Activated CD8-positive, alpha-beta memory T cell treated with anti-CD3 and anti-CD28 coated beads for 48 hours (primary cell): ENCODE results near the gene TBL3.
A peak's percentile ranks its signal among the peaks of the same experiment; 100 is the strongest.

Experiments used
- DNase-seq, 3 experiments: peaks; one replicate each; pipeline ENCODE4 v3.0.0-alpha.2; 2020; ENCODE audit warnings: low read depth in 2 of 3, low spot score in 2 of 3

Gene TBL3

DNA sequence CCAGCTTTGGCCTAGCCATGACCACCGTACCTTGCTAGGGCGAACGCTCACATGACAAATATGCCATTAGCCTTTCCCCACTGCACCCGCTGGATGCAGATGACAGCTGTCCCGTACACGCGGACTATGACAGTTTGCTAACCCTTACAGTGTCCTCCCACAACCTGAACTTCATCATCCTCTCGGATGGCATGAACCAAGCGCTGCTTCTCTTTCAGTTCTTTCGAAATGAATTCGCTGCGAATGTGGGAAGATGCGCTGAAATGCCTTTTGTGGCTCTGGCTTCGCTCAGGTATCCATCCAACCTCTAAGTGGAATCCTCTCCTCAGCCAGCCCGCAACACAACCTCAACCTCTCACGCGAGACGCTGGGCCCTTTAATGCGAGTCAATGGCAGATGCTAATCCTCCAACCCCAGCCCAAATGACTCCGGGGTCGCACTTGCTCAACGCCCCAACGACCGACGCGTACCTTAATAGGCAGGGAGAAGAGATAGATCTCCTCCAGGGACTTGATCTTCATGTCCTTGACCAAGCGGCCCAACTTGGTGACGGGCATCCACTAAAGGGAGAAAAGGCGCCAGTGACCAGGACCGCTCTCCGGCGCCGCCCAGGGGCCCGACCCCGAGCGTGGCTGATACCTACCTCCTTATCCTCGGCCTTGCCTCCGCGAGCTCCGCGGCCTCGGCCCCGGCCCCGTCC lies 7.9 kb upstream of the TBL3 start:
- no peak for DNase-seq

DNA sequence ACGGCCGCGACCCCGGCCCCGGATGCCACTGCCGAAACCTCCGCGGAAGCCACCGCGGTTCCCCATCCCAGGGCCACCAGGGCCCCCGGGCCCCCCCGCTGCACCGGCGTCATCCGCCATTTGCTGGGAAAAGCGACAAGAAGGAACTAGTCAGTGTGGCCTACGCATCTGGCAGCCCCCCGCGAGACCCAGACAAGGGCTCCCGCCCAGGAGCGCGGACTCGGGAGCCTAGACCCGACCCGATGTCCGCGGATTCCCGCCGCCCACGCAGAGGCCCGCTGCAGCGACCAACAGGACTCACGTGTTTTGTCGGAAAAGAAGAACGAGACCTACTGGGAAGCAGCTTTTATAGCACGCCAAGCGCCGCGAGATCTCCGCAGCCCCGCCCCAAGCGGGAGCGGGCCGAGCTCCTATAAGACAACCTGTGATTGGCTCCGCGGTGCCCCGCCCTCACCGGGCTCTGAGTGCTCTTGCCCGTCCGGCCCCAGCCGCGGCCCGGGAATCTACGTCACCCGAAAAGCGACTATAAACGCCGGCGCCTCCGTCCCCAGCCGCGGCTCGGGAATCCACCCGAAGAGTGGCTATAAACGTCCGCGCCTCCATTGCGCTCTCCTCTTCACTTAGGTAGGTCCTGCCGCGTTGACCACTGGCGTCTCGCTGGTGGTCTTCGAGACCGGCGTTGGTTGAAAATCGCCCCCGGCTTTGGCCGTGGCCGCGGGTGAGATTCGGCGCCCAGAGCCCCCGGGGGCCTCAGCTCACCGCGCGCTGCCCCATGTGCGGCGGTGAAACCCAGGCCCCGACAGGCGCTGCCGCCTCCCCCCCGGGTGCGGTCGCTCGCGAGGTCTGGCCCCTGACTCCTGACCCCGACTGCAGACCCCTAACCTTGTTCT lies 7.1 kb upstream of the TBL3 start, which contains the start of gene RPS2:
Gene RPS2, minus strand, starts transcription at position 321 of the 890 bp plus-strand sequence. Its CDS starts 201 bp downstream, at position 120.
- DNase-seq, result peak; percentile 92 to 95 (median 95)

DNA sequence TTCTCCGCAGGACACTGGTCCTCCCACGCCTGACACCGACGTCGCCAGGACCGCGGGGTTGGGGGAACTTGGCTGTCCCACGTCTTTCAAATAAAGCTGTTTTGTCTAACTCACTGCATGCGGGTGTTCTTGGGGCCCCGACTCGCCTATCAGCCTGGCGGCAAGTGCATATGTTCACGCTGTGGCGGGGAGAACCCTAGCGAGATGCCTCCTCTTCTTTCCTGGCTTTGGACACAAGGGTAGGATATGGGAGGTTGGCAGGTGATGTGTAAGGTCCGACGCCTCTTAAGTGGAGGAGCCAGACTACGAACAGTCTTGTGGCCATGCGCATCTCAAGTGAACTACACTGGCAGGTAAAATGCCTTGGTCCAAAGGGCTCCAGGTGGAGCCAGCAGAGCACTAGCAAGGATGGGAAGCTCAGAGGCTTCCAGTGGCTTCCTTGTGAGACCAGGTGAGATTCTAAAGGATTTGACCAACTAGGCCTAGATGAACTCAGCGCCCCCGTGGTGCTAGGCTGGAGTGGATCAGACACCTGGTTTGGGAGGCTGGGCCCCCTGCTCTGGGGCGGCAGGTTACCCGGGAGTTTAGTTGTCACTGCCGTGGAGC lies 6.4 kb upstream of the TBL3 start:
- DNase-seq, result no peak

DNA sequence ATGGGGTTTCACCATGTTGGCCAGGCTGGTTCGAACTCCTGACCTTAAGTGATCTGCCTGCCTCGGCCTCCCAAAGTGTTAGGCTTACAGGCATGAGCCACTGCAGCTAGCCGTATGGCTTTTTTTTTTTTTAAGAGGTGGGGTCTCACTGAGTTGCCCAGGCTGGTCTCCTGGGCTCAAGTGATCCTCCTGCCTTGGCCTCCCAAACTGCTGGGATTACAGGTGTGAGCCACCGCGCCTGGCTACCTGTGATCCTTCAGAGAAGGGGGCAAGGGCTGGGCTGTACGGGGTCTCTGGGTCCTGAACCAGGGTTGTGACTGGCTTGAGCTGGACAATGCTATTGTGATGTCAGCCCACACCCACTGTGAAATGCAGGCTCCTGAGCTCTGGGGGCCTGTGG lies 5.4 kb upstream of the TBL3 start, which contains the start of gene RNF151:
Gene RNF151, plus strand, starts transcription at position 397 of the 400 bp plus-strand sequence. CDS start 26 bp downstream, outside the sequence.
- no peak for DNase-seq

DNA sequence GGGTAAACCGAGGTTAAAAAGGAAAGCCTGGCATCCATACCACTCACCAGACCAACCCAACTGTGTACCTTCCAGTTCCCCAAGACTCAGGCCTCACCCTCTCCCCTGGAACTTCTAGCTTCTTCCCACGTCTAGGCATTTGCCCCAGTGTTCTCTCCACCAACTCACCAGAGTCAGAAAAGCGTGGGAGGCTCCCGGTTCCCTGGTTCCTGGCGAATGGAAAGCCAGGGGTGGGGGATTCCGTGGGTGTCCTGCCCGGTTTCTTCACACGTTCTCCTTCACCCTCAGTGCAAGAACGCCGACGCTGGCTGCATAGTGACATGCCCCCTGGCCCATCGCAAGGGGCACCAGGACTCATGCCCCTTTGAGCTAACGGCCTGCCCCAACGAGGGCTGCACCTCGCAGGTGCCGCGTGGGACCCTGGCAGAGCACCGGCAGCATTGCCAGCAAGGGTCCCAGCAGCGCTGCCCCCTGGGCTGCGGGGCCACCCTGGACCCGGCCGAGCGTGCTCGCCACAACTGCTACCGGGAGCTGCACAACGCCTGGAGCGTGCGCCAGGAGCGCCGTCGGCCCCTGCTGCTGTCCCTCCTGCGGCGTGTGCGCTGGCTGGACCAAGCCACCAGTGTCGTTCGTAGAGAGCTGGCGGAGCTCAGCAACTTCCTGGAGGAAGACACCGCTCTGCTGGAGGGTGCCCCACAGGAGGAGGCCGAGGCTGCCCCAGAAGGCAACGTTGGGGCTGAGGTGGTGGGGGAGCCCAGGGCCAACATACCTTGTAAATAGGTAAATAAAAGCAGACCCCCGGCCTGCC lies 3.5 kb upstream of the TBL3 start:
- DNase-seq, result no peak

DNA sequence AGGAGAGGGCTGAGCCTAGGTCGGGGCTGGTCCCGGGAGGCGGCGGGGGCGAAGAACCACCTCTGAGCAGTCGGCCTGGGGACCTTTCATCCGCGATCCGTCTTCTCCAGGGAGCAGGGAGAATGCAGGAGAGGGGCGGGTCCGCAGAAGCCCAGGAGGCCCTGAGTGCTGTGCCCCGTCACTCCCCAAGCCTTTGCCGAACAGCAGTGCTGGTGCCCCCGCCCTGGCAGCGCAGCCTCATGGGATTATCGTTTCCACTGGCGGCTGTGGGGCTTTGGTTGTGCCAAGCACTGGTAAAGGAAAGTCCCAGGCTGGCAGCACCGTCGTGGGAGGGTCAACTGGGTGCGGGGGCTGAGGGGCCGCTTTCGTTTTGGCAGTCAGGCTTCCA lies 631 bp downstream of the TBL3 start:
- DNase-seq, result no peak

DNA sequence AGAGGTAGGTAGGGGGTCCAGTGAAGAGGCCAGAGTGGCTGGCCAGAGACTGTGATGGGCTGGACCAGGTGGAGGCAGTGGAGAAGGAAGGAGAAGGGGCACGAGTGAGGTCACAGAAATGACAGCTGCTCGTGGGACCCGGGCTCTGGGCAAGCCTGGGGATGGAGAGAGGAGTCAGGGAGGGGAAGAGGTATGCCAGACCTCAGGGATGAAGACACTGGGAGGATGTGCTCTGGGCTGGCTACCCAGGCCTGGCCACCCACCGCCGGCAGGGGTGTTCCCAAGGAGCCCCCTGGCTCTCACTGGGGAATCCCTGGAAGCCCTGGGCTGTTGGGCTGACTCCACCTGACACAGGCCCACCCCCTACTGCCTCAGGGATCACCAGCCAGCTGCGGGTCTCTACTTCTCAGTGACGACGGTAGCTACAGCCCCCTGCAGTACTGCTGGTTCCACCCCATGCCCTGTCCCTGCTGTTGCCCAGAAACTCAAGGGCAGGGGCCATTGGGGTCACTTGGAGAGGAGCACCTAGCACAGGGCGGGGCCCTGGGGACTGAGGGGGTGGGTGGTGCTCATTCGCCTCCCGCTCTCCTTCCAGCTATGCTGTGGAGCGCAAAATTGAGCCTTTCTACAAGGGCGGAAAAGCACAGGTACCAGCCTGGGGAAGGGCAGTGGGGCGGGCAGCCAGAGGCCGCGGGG lies 1.8 kb downstream of the TBL3 start:
- DNase-seq, result no peak

DNA sequence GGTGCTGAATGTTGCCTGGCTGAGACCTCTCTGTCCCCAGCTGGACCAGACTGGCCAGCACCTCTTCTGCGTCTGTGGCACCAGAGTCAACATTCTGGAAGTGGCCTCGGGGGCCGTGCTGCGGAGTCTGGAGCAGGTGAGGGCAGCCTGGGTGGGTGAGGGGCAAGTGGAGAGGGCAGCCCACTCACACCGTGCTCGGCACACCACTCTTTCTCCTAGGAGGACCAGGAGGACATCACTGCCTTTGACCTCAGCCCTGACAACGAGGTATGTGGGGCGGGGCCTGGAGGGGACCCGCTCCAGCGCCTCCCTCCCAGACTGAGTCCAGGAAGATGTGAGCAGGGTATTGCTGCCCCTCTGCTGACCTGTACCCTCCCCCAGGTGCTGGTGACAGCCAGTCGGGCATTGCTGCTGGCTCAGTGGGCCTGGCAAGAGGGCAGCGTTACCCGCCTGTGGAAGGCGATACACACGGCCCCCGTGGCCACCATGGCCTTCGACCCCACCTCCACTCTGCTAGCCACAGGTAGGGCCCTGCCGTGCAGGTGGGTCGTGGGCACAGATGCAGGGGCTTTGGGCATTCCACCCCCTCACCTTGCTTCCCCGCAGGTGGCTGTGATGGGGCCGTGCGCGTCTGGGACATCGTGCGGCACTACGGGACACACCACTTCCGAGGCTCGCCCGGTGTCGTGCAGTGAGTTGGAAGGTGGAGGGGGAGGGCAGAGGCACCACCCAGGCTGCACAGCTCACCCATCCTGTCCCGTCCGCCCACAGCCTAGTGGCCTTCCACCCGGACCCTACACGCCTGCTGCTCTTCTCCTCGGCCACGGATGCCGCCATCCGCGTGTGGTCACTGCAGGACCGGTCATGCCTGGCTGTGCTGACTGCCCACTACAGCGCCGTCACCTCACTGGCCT lies 2.6 kb downstream of the TBL3 start:
- no peak for DNase-seq

DNA sequence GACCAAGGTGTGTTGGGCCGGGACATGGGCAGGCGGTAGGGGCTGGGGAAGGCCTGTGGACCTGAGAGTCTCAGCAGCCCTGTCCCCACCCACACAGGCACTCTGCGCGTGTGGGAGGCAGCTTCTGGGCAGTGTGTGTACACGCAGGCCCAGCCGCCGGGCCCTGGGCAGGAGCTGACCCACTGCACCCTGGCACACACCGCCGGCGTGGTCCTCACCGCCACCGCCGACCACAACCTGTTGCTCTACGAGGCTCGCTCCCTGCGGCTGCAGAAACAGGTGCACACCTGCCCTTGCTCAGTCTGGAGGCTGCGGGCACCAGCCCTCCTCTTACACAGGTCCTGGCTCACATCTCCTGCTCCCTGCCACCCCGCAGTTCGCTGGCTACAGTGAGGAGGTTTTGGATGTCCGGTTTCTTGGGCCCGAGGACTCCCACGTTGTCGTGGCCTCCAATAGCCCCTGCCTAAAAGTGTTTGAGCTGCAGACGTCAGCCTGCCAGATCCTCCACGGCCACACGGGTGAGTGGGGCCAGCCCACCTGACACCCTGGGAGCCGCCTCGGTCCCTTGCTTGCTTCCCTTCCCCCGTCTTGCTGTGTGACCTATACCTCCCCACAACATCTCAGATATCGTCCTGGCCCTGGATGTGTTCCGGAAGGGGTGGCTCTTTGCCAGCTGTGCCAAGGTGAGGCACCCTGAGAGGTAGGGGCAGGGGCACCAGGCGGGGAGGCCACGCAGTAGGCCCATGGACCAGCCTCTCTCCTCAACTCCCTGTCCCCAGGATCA lies 3.8 kb downstream of the TBL3 start:
- DNase-seq, result no peak

DNA sequence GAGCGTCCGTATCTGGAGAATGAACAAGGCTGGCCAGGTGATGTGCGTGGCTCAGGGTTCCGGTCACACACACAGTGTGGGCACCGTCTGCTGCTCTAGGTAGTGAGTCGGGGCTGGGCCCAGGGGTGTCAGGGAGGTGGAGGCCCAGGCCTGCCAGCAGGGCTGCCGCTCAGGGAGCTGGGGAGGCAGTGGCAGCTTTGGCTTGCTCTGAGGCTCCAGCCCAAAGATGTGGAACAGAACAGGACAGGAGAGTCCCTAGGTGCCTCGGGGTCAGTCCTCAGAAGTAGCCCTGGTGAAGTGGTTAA lies 4.3 kb downstream of the TBL3 start:
- no peak for DNase-seq

DNA sequence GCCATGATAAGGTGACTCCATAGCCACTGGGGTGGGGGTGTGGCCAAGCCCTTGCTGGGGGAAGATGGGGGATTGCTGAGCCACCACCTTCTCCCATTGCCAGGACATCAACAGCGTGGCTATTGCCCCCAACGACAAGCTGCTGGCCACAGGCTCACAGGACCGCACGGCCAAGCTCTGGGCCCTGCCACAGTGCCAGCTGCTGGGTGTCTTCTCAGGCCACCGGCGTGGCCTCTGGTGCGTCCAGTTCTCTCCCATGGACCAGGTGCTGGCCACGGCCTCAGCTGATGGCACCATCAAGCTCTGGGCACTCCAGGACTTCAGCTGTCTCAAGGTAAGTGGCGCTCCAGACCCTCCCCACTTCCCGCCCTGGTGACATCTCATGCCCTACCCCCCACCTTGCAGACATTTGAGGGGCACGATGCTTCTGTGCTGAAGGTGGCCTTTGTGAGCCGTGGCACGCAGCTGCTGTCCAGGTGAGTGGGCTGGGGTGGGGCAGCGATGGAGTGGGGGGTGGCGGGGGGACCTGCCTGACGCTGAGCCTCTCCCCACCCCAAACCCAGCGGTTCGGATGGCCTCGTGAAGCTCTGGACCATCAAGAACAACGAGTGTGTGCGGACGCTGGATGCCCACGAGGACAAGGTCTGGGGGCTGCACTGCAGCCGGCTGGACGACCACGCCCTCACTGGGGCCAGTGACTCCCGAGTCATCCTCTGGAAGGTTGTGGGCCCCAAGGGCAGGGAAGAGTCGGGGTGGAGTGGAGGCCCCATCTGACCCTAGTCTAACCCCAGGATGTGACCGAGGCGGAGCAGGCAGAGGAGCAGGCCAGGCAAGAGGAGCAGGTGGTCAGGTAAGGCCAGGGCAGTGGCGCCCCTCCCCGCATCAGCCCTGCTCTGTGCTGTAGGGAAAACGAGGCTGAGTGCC lies 5.4 kb downstream of the TBL3 start:
- DNase-seq, result no peak

DNA sequence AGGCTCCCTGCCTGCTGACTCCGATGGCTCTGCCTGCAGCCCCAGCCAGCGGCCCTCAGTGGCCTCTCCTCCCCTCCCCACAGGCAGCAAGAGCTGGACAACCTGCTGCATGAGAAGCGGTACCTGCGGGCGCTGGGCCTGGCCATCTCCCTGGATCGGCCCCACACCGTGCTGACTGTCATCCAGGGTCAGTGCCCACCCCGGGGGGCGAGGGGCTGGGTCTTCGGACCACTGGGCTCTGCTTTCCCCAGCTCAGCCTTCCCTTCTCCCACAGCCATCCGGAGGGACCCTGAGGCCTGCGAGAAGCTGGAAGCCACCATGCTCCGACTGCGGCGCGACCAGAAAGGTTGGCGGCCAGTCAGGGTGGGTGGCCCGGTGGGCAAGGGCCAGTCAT lies 6.0 kb downstream of the TBL3 start:
- DNase-seq, result no peak

DNA sequence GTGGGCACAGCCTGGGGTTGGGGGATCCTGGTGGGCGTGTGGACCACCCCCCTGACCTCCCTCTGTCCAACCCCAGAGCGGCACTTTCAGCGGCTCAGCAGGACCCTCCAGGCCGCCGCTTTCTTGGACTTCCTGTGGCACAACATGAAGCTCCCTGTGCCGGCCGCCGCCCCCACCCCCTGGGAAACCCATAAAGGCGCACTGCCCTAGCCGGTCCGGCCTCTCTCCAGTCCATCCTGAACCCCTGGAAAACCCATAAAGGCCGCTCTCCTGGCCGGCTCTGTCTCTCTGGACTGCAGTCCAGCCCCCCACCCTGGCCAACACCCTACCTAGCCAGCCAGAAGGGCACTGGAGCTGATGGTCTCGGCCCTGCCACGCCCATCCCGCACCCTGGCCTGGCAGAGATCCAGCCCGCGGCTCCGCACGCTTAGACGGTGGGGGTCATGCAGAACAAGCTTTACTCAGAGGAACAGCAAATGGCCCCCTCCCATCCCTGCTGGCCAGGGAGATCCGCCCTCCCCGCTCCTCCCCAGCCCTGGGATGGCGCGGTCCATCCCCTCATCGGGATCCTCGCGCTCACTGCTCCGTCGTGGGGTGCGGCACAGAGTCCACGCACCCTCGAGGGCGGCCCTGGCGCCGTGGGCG lies 6.7 kb downstream of the TBL3 start:
- no peak for DNase-seq

DNA sequence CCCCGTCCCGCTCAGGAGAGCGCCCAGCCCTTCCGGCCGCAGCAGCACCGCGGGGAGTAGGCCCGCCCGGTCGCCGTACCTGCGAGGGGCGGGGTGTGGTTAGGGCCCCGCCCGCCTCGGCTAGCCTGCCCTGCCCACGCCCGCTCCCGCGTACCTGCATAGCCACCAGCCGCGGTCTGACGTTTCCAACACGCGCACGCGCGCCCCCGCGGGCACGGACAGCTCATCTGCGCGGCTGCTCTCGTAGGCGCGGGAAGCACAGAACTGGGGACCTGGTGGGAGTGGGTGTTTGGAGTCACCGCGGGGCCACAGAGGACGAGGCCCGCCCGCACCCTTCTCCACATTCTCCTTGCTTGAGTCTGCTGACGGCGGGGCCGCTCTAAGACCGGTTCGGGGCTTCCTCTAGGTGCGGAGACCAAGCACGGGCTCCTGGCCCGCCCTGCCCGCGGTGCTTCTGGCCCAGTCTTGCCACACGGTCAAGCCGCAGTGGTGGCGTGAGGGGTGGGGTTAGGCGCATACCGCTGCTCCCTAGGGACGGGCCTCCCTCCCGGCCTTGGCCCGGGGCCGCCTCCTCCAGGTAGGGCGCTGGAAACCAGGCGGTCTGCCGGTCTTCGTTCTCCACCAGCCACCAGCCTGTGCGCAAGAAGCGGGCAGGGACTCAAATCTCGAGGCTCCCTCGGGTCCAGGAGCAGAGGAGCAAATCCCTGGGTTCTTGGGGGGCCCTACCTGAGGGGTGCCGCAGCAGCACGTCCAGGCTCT lies 7.6 kb downstream of the TBL3 start:
- DNase-seq, result no peak

DNA sequence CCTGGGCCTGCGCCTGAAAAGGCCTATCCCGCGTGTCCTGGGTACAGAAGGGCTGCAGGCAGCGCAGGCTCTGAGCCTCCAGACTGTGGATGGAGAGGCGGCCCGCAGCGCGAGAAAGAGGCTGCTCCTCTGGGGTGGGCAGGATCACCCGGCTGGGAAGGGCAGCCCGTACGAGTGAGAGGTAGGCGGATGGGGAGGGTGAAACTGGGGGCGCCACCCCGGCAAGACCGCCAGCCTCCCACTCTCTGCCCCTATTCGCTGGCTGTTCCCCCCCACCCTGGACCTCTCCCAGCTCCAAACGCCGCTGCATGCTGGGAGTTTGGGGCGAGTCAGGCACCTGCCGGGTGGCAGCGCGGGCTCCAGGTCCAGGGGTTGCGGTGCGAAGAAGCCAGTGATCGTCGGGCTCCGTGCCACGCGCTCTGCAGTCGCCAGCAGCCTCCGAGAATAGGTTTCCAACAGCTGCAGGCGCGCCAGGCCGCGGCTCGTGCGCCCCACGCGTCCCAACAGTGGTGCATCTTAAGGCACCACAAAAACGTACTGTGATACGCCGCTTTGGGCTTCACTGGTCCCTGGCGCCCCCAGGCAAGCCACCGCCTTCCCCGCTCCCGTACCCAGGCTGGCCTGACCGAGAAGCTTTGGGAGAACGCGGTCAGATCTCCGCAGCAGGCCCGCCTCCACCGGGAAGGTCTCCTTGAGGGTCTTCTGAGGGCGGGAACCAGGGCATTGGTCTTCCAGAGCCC lies 8.3 kb downstream of the TBL3 start:
- DNase-seq, result no peak

DNA sequence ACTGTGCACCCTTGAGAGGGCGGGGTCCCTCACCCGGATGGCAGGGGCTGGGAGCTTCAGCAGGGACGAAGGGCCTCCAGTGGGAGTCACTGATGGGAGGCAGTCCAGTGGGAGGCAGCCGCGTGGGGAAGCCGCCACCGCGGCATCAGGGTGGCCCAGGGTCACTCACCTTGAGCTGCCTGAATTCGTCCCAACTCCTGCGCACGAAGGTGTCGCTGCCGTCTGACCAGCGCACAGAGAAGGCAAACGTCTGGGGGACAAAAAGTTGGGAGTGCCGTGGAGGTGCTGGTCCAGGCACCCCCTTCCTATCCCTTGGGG lies 8.9 kb downstream of the TBL3 start:
- DNase-seq, result no peak
